ENCODE measurements around the gene CREB3L2.

CREB3L2 gene

GRCh38 chr7:137967143-137968018 is 34.5 kb downstream of the CREB3L2 start:
- no peak for DNase-seq

DNA sequence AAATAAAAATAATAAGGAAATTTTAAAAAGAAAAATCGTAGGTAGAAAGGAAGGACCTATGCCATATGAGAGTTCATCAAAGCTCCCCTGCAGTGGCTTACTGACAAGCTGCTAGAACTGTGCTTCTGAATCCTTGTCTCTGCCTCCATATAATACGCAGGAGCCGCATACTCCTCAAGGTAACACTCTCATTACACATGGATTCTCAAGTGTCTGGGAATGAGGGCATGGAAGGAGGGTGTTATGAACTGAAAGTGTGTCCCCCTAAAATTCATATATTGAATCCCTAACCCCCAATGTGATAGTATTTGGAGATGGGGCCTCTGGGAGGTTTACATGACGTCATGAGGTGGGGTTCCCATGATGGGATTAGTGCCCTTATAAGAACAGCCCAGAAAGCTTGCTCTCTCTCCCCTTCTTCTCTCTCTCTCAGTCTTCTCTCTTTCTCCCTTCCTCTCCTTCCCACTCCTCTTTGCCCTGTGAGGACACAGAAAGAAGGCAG is 35.2 kb downstream of the CREB3L2 start:
- DNase-seq = no peak

GRCh38 chr7:137965942-137966640 is 35.8 kb downstream of the CREB3L2 start:
- DNase-seq = no peak

GRCh38 chr7:137964824-137965545 is 36.9 kb downstream of the CREB3L2 start:
- no peak for DNase-seq

- no peak for DNase-seq
Measured at GRCh38 chr7:137962875-137963507, 38.9 kb downstream of the CREB3L2 start.

DNA sequence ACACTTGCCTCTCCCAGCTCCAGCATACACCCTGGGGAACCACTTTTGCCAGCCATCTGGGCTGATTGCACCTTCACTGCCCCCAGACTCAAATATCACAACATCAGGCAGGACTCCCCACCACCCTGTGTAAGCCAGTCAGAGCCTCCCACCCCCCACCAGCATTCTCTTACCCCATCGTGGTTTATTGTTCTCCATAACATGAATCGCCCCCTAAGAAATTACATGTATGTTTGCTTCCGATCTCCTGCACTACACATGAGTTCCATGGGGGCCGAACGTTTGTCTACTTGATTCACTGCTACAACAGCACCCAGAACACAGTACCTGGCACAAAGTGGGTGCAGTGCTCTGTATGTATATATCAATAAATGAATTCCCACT is 39.4 kb downstream of the CREB3L2 start:
- no peak for DNase-seq

DNA sequence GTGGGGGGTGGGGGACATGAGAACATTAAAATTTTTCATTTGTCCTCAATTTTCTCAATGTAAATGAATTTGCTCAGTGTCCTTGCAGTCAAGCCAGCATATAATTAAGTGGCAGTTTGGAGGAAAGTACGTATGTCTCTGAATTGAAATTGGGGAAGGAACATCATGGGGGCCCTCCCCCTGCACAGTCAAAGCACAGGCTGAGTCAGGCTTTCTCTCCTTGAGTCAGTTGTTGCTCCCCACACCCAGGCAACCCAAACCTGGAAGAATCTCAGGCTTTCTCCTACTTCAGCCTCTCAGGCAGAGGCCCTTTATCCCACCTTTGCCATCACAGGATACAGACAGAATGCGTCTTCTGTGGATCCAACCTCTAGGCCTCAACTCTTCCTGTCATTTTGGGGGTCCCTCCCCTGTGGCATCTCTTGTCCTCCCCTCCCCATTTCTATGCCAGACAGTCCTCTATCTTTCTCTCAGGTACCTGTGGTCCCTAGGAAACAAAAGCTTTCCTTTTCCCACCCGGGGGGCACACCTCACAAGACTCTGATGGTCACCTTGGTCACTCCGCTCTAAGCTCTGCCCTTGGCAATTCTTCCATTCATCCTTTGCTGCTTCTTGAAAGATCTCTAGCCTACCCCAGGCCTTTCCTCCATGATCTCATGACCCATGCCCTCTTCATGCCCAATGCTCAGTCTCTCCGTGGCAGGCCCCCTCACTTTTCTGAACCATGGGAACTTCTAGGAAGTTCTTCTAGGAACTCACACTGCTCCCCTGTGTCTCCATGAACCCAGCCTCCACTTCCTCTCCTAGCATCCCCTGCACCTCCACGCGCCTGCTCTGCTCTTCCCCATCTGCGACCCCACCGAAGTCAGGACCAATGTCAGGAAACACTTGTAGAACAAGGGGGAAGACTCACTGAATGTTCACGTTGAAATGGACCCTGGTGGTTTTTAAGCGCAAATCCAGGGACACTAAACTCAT is 40.4 kb downstream of the CREB3L2 start:
- no peak for DNase-seq

- DNase-seq = no peak
Measured at GRCh38 chr7:137960020-137960419, 41.9 kb downstream of the CREB3L2 start.

DNA sequence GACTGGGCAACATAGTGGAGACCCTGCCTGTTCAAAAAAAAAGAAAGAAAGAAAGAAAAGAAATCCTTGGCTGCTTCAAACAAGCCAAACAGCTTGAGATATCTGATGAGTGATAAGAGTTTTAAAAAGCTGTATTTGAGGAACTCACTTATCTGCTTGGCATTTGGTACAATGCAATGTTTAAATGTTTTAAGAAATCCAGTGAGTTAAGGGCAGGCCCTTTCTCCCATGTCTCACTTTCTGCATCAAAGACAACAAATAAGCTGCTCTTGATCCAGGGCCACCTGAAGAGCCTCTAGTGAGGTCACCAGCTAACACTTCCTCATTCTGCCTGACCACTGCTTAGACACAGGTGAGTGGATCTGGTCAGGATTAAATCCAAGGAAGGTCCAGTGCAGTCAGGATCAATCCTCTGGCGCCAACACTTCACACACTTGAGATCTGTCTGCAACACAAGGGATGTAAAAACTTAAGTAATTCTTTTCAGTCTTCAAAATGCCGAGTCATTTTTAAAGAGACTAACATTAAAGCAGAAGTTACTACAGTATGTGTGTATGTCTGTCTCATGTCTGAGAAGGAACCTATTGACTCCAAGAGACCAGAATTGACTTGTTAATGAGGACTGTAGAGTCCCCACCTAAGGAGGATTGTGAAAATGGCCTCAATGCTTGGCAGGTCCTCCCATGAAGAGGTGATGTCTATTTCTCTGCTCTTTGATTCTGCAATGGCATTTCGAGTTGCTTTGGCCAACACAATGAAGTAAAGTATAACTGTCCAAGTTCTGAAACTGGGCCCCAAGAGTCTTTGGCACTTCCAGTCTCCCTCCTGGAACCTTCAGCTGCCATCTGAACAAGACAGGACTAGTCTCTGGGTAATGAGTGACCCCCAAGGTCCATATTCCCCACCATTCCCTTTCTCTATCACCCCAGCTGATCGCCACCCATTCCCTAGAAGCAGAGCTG is 43.1 kb downstream of the CREB3L2 start:
- DNase-seq = no peak

- DNase-seq = no peak
Measured at GRCh38 chr7:137957887-137958286, 44.0 kb downstream of the CREB3L2 start.

DNA sequence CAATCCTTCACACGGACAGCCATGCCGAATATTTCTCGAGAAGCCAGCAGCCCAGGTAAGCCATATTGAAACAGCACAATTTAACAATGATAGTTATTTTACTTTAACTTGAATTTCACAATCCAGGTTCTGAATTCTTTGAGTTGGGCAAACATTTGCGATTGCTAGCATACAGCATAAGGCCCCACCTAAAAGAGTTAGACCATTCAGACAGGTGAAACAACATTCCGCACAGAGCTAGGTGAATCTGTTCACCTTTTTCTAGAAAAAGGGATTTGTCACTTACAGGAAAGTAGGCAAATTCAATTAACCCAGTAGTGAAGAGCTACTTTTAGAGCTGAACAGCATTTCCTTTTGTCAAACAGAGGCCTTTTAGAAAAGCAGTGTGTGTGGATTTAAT is 45.3 kb downstream of the CREB3L2 start:
- DNase-seq = no peak

DNA sequence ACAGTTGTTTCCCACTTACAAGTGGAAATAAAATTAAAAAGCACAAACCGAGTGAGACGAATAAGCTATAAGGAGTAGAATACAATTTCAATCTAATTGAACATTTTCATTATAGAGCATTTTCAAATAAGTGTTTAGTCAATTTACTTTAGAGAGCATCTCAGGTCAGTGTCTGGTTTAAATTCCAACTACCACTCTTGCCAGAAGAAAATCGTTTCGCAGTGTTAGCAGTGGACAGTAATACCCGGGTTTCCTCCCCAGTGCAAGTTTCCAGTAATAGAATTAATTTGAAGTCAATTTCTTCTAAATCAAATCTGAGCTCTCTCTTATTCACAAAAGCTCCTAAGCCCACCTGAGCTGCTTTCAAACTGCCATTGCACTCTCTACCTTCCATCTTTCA is 45.7 kb downstream of the CREB3L2 start:
- no peak for DNase-seq

DNA sequence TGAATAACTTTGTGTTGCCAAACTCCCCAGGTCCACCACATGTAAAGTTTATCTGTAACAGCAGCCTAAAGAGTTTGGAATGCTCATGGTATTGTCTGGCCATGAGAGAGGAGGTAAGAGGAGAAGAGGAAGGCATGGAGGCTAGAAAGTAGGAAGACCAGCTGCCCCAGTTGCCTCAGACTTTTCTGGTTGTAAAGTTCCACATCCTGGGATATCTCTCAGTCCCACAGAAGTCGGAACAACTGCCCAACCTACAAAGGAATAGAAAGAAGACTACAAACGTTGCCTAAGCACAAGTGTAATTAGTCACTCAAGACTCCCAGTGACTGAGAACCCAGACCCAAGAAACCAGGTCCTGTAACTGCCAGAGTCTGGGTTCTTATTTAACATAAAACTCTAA is 47.3 kb downstream of the CREB3L2 start:
- no peak for DNase-seq

- DNase-seq = peak; percentile 72
Measured at GRCh38 chr7:137953665-137954470, 48.0 kb downstream of the CREB3L2 start.

GRCh38 chr7:137953043-137953664 is 48.7 kb downstream of the CREB3L2 start:
- no peak for DNase-seq

DNA sequence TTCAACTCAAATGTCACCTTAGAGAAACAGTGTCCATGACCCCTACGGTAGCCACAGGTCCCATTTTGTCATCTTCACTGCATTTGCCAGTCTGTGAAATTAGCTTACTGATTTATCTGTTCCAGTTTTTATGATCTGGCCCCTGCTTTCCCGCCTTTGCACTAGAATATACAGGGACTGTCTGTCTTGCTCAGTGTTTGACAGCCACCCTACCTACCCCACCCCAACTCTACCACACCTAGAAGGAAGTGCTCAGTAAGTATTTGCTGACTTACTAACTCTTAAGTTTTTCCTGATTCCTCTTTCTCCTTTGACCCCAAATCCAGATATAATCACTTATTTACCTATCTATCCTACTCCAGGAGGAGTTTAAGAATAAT is 49.5 kb downstream of the CREB3L2 start:
- no peak for DNase-seq

GRCh38 chr7:137951700-137952425 is 50.0 kb downstream of the CREB3L2 start:
- no peak for DNase-seq

DNA sequence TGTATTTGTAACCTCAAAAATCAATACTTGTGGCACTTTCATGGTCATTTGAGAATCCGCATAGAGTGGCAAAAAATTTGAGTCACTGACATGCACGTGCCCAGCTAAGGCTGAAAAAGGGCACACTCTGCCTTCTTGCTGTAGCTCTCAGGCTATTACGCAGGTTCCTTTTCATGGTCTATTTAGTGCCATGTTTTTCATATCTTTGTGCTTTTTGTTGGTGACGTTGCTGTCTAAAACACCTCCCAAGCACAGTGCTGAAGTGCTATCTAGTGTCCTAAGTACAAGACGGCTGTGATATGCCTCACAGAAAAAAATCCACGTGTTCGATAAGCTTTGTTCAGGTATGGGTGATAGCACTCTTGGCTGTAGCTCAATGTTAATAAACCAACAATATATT is 50.9 kb downstream of the CREB3L2 start:
- no peak for DNase-seq

GRCh38 chr7:137950263-137950621 is 51.6 kb downstream of the CREB3L2 start:
- DNase-seq = no peak

All from NCI-H526 treated with DMSO at 0.1 percent for 48 hours (cell line).